ENCODE measurements around the gene CCDC87.
"Not testable (repeated sequence)": the region's sequence is repeated elsewhere in the genome, so short reads cannot be mapped to it uniquely, and the experiment has no call there.

Gene CCDC87, protein sequence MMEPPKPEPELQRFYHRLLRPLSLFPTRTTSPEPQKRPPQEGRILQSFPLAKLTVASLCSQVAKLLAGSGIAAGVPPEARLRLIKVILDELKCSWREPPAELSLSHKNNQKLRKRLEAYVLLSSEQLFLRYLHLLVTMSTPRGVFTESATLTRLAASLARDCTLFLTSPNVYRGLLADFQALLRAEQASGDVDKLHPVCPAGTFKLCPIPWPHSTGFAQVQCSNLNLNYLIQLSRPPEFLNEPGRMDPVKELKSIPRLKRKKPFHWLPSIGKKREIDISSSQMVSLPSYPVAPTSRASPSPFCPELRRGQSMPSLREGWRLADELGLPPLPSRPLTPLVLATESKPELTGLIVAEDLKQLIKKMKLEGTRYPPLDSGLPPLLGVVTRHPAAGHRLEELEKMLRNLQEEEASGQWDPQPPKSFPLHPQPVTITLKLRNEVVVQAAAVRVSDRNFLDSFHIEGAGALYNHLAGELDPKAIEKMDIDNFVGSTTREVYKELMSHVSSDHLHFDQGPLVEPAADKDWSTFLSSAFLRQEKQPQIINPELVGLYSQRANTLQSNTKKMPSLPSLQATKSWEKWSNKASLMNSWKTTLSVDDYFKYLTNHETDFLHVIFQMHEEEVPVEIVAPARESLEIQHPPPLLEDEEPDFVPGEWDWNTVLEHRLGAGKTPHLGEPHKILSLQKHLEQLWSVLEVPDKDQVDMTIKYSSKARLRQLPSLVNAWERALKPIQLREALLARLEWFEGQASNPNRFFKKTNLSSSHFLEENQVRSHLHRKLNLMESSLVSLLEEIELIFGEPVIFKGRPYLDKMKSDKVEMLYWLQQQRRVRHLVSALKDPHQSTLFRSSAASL

DNA sequence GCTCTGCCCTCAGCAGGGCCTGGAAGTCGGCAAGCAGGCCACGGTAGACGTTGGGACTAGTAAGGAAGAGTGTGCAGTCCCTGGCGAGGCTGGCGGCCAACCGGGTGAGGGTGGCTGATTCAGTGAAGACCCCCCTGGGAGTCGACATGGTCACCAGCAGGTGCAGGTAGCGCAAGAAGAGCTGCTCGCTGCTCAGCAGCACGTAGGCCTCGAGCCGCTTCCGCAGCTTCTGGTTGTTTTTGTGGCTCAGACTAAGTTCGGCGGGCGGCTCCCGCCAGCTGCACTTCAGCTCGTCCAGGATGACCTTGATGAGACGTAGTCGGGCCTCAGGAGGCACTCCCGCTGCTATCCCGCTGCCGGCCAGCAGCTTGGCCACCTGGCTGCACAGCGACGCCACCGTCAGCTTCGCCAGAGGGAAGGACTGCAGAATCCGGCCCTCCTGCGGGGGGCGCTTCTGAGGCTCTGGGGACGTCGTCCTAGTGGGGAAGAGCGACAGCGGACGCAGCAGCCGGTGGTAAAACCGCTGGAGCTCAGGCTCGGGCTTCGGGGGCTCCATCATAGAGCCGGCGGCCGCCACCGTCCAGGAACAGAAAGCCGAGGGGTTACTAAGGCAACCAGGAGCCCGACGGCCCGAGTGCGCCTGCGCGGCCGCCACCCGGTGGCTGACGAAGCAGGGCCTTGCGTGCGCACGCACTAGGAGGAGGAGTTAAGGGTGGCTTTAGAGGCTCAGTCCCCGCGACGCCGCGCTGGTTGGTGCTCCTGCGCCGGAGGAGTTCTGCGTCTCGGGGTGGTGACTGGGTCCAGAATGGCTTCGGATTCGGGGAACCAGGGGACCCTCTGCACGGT lies at the start of gene CCDC87, which contains the start of gene CCS:
TSS of gene CCDC87 (minus strand) at position 607 of the 846 bp plus-strand sequence. CDS start at position 559, 48 bp downstream.
TSS of gene CCS (plus strand) at position 729 of the 846 bp plus-strand sequence. CDS start at position 806, 77 bp downstream.
- peak; percentile 99 for DNase-seq

DNA sequence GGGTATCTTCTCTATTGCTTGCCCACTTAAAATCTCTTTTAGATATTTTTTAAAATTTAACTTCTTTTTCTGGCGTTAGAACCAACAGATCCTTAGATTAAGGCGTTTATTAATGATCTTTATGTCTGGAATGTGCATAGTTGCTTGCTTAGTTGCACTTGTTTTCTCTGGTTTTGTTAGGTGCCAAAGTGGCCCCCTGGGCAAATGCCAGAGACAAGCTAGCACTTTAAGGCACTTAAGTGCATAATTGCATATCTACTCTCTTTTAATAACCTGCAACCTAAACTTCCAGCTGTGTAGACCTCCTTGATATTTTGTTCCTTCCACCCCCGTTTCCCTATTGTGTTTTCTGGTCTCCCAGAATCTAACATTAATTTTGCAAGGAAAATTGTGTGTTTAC lies 49.0 kb upstream of the CCDC87 start:
- DNase-seq, result no peak

DNA sequence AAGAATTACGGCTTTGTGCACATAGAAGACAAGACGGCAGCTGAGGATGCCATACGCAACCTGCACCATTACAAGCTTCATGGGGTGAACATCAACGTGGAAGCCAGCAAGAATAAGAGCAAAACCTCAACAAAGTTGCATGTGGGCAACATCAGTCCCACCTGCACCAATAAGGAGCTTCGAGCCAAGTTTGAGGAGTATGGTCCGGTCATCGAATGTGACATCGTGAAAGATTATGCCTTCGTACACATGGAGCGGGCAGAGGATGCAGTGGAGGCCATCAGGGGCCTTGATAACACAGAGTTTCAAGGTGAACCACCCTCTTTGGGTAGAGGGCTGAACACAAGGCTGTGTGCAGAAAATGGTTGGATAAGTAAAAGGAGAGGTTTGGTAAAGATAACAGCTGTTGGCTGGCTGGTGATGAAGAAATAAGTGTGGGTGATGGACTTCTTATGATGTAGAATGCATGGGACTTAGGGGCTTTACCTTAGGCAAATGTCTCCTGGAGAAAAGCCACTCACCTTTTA lies 47.0 kb upstream of the CCDC87 start:
- DNase-seq, result not testable (repeated sequence)

DNA sequence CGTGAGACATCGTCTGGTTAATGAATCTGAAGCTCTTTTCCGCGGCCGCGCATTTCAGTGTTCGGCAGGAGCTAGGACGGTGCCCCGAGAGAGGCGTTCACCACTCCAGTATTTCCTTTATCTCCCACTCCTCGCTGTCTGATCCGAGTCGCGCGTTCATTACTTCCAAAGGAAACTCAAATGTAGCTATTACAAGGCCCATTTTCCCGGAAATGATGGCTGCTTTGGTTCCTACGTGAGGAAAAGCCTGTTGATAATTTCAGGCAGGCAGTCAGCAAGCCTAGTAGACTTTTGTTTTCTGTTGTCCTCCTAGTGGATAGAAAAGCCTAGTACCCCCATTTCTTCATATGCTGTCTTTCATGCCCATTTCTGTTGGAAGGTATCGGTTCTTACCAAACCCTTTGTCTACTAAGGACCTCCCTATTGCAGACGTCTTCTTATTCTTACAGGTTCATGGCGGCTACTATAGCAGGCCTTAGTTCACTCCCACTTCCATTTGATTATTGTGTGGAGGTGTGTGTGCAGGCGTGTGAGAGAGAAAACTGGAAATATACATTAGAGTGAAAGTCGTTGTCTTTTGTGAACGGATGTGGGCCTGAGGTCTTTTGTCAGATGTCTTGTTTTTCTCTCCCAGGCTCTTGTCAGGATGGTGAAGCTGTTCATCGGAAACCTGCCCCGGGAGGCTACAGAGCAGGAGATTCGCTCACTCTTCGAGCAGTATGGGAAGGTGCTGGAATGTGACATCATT lies 46.4 kb upstream of the CCDC87 start:
- no peak for DNase-seq

DNA sequence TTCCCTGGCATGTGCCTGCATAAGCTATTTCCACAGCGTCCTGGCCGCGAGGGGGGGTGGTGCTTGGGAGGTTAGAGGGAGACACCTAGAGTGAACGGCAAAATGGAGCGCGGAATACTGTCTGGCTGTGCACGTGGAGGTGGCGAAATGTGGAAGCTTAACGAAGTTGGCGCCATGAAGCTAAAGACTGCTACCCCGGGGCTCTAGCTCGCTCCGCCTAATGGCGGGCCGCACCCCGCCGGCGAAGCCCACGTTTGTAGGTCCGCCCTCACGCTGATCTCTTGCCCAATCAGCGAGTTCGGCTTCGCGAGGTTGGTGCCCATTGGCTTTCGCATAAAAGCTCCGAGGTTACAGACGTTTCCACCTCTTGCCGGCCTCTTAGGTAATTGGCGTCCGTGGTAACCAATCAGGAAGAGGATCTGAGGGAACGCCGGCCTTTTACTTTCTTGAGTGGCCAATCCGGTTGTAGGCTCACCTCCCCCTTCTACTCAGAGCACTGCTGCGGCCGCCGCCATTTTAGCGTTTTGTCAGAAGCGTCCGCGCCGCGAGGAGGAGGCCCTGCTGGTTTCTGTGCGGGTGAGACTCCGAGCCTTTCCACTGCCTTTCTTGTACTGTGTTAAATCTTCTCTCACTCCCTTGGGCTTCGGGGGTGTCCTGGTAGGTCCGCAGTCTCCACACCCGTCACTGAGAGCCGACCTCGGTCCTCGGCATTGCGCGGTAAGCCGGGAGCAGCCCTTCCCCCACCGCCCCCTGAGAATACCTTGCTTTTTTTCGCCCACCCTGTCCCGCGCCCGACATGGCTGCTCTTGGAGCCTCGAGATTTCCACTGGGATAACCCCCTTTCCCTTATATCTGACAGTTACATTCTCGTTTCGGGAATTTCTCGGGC lies 45.6 kb upstream of the CCDC87 start, which contains the start of gene RBM4:
TSS of gene RBM4 (plus strand) at position 527 of the 889 bp plus-strand sequence. CDS start 1,009 bp downstream, outside the sequence.
- DNase-seq, result peak; percentile 91

DNA sequence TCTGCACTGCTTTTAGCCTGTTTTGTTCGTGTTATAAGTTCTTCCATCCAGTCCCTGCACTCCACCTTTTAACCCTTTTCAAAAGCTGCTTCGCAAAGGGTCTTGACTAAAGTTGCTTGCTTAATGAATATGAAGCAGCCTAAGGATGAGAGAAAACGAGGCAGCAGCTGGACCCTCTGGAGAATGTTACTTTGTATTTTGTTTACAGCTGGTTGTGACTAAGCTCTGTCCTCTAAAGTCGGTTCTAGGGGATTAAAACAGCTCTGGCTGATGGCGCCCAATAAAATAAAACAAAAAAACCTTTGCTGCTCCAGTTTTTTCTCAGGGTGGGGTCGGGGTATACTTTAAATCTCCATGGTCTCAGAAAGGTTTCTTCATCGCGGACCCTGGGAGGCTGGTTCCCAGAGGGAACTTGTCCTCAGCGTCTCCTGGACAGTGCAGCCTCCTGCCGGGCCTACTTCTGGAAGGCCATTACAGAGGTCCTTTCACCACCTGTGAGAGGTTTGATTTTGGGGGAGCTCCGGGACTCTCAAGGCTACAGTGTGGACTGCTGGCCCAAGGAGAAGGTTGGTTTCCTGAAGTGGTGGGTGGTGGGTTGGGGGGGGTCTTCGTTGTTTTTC lies 44.8 kb upstream of the CCDC87 start:
- no peak for DNase-seq

DNA sequence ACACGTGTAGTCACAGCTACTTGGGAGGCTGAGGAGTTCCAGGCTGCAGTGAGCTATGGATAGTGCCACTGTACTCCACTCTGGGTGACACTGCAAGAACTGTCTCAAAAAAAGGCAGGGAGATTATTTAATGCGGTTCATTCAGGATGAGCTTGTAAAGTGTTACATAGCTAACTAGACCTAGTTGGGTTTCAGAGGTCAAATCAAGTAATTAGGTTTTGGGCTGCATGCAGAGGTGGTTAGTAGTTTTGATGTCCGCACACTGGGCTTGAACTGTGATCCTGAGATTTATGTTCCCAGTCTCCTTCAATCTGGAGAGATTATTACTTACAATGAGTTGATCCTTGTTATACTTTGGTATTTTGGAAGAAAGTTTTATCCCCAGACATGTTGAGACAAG lies 43.5 kb upstream of the CCDC87 start:
- no peak for DNase-seq

DNA sequence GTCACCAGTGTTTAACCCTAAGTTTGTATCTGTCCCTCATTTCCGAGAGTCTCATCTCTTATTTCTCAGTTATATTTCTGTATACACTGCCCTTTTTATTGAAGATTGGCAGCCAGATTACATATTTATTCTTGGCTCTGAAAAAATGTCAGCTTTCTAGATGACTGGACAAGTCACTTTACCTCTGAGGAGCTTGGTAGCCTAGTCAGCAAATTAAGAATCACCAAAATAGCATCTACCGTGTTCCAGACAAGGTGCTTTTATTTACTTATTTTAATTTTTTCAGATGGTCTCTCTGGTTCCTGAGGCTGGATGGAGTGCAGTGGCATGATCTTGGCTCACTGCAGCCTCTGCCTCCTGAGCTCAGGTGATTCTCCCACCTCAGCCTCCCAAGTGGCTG lies 40.1 kb upstream of the CCDC87 start:
- no peak for DNase-seq

DNA sequence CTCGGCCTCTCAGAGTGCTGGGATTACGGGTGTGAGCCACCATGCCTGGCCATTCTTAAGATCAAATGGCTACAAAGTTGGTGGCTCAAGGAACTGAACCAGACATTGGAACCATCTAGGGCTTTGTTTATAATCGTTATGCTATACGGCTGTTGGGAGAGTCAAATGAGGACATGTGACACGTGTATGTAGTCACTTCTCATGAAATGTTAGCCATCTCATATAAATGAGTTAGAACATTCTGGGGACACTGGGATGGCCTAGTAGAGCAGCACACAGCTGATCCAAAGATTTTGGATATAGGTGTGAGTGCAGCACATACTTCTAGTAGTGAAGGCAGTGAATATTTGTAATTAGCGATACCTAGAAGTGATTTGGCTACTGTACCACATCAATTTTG lies 39.0 kb upstream of the CCDC87 start:
- DNase-seq, result no peak

DNA sequence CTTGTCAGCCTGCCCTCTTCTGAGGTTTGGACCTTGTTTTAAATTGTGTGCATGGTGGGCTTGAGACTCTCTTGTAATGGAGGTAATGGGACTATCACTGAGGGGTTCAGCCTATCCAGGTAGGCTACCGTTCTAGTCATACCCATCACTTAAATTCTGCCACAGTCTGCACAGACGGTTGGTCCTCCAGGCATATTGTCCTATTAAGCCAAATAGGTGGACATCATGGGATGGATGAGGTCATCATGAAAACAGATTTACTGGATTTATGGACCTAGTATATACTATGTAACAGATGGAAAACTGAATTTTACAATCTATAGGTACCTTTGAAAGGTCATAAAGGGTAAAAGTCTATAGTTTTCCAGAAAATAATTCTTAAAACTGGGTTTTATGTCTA lies 36.5 kb upstream of the CCDC87 start:
- DNase-seq, result no peak

DNA sequence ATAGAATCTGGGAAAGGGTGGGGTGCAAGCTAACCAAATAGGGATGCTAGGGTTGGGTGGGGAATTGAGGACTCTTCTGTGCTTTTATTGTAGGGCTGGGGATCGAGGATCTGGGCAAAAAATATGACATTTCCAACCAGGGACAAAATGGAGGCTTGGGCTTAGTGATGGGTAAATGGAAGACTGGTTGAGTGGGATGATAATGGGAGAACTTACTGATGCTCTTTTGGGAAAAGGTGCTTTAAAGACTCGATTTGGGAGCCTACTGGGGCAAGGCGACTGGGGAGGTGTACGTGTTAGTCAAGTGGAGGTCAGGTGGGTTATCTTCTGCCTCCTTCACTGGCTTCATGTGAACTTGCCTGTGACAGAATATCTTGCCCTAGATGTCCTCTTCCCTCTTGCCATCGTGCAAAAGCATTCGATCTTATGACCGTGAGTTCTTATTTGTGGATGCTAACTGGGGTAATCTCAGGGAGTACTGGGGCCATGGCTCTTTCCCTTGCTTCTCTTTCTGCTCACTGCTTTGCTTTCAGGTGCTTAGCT lies 35.3 kb upstream of the CCDC87 start:
- no peak for DNase-seq

DNA sequence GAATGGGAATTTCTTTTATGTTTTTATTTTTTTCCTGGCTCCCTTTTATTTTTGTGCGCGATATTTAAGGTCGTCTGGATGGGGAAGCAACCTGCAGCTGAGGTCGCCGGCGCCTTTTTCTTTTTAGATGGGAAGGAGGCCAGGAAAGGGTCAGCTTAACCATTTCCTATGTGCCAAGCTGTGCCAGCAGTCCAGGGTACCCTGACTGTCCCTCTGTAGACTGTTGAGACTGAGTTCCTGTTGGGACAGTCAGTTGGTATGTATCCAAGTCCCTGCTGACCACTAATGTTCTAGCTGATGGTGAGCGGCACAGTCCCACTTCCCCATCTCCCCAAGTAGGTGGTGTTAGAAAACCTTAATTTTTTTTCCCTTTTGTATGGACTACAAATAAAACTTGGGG lies 34.1 kb upstream of the CCDC87 start:
- no peak for DNase-seq

DNA sequence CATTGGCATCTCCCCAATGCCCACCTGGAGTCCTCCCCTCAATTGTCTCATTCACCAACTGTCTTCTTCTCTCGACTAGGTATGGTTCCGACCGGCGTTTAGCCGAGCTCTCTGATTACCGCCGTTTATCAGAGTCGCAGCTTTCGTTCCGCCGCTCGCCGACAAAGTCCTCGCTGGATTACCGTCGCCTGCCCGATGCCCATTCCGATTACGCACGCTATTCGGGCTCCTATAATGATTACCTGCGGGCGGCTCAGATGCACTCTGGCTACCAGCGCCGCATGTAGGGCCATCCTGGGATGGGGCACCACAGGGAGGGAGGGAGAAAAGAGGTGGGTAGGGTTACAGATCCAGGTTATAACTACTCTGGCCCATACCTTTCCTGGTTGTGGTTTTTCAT lies 33.5 kb upstream of the CCDC87 start:
- DNase-seq, result no peak

DNA sequence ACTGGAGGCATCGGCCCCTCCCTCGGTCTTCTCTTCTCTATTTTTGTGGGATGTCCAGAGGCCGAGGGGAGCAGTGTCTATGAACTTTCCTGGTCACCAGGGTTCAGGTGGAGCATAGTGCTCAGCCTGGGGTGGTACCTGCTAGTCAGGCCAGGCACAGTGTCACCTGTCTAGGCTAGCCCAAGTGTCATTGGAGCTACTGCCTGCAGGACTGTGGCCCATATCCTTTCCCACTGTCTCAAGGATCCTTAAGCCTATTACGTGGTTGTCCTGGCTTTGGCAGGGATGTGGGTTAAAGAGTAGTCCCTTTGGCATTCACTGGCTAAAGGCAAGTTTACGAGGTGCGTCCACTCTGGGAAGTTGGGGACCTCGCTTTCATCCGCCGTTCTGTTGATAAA lies 32.9 kb upstream of the CCDC87 start:
- DNase-seq, result no peak

DNA sequence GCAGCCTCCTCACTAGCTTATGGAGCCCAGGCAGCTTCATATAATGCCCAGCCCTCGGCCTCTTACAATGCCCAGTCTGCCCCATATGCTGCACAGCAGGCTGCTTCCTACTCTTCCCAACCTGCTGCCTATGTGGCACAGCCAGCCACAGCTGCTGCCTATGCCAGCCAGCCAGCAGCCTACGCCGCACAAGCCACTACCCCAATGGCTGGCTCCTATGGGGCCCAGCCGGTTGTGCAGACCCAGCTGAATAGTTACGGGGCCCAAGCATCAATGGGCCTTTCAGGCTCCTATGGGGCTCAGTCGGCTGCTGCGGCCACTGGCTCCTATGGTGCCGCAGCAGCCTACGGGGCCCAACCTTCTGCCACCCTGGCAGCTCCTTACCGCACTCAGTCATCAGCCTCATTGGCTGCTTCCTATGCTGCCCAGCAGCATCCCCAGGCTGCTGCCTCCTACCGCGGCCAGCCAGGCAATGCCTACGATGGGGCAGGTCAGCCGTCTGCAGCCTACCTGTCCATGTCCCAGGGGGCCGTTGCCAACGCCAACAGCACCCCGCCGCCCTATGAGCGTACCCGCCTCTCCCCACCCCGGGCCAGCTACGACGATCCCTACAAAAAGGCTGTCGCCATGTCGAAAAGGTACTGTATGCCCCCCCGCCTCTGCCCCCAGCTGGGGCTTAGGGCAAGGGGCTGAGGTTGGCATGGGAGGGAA lies 32.3 kb upstream of the CCDC87 start:
- DNase-seq, result no peak

DNA sequence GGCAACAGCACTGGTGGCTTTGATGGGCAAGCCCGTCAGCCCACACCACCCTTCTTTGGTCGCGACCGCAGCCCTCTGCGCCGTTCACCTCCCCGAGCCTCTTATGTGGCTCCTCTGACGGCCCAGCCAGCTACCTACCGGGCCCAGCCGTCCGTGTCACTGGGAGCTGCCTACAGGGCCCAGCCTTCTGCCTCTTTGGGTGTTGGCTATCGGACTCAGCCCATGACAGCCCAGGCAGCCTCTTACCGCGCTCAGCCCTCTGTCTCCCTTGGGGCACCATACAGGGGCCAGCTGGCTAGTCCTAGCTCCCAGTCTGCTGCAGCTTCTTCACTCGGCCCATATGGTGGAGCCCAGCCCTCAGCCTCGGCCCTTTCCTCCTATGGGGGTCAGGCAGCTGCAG lies 31.6 kb upstream of the CCDC87 start:
- no peak for DNase-seq

DNA sequence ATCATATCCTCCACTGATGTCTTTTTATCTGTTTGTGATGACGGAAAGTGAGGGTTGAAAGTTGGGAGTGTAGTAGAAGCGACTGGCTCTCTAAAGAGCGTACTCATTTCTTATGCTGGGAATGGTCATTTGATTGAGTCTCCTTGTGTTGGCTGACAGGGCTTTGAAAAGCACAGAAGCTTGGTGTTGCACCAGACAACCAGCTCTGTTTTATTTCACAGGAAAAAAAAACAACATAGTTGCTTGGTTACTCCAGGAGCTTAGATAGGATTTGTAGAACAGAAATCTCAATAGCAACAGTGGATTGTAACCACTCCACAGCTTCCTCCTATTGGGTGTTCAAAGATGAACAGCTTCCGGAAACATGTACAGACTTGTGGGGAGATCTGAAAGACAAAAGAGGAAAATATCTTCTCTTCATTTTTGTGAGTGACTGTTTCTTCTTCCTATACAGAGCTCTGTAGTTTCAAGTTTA lies 26.3 kb upstream of the CCDC87 start:
- DNase-seq, result no peak

DNA sequence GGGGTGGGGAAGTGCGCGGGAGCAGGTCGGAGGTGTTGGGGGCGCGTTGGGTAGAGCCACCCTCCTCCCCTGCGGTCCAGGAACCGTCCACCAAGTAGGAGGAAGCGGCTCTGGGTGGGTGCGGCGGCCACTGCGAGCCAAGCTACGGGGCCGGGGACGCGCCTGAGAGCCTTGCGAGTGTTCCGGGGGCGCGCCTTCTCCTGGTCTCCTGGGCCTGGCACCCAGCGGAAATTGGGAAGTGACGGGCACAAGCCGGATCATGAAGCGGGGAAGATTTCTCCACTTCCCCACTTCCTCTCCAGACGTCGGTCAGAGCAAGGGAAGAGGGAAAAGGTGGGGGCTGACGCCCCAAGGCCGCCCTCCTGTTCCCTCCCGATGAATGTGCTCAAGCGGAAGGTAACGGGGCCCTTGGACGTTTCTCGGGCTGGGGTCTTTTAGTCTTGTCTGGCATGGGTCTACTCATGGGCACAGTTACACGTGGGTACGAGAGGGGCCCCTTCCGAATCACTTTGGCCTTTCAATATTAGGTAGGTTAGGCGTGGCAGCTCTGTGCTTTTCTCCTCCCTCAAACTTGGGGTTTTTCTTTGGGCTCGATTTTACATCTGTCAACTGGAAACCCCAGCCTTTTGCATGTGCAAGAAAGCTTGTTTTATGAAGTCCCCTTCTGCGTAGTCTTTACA lies 24.4 kb upstream of the CCDC87 start:
- no peak for DNase-seq

Data from activated CD8-positive, alpha-beta memory T cell treated with anti-CD3 and anti-CD28 coated beads, Interleukin-2, amount 50 U/mL, for 4 hours (primary cell).